H9 (cell line): Measurements from ENCODE around the gene PPP3CA. TPM values are rescaled to one million over a fixed set of nuclear protein-coding genes. Genes with fewer than 3 reads are reported as not detected.

Experiments used
- DNase-seq: peaks from one replicate; pipeline ENCODE4 v3.0.0-alpha.2; 2017
- H2AFZ ChIP-seq: one replicate; pipeline ENCODE4 v1.6.1; 2013; ENCODE audit warnings: mild to moderate bottlenecking, low read length, control low read depth, moderate library complexity
- H2AK5ac ChIP-seq: 2 replicates; pipeline ENCODE4 v1.6.1; 2013; ENCODE audit warnings: low read length, control low read depth, mixed read lengths; ENCODE audit not compliant: insufficient read length
- H2BK120ac ChIP-seq: one replicate; pipeline ENCODE4 v1.6.1; 2013; ENCODE audit warnings: low read depth, mild to moderate bottlenecking, low read length, control low read depth, inconsistent platforms; ENCODE audit not compliant: poor library complexity, severe bottlenecking
- H2BK12ac ChIP-seq: 2 replicates; pipeline ENCODE4 v1.6.1; 2013; ENCODE audit warnings: low read length, control low read depth, mixed read lengths, low read depth; ENCODE audit not compliant: insufficient read length
- H2BK15ac ChIP-seq: 2 replicates; pipeline ENCODE4 v1.6.1; 2013; ENCODE audit warnings: low read depth, low read length, control low read depth
- H2BK20ac ChIP-seq: one replicate; pipeline ENCODE4 v1.6.1; 2013; ENCODE audit warnings: low read depth, mild to moderate bottlenecking, low read length, control low read depth, inconsistent platforms; ENCODE audit not compliant: poor library complexity, severe bottlenecking
- H2BK5ac ChIP-seq: 2 replicates; pipeline ENCODE4 v1.6.1; 2013; ENCODE audit warnings: low read length, control low read depth, mixed read lengths; ENCODE audit not compliant: insufficient read length
- H3K14ac ChIP-seq: 2 replicates; pipeline ENCODE4 v1.6.1; 2013; ENCODE audit warnings: low read length, control low read depth; ENCODE audit not compliant: insufficient read depth
- H3K18ac ChIP-seq: 2 replicates; pipeline ENCODE4 v1.6.1; 2013; ENCODE audit warnings: low read depth, mild to moderate bottlenecking, mixed read lengths, low read length, control low read depth; ENCODE audit not compliant: insufficient read length
- H3K23ac ChIP-seq: 2 replicates; pipeline ENCODE4 v1.6.1; 2013; ENCODE audit warnings: low read length, control low read depth, mixed read lengths, low read depth; ENCODE audit not compliant: insufficient read length
- H3K23me2 ChIP-seq: 2 replicates; pipeline ENCODE4 v1.6.1; 2013; ENCODE audit warnings: low read depth, mild to moderate bottlenecking, mixed read lengths, low read length, control low read depth; ENCODE audit not compliant: insufficient read length, poor library complexity, severe bottlenecking
- H3K27ac ChIP-seq: 2 replicates; pipeline ENCODE4 v1.5.1; 2013; ENCODE audit warnings: low read length, control low read depth, mixed read lengths, low read depth; ENCODE audit not compliant: insufficient read length
- H3K27me3 ChIP-seq: 2 replicates; pipeline ENCODE4 v1.6.1; 2013; ENCODE audit warnings: low read length, control low read depth, inconsistent platforms; ENCODE audit not compliant: insufficient read depth
- H3K4ac ChIP-seq: 2 replicates; pipeline ENCODE4 v1.6.1; 2013; ENCODE audit warnings: low read depth, mild to moderate bottlenecking, control low read depth, inconsistent platforms, low read length, moderate library complexity
- H3K4me1 ChIP-seq: 2 replicates; pipeline ENCODE4 v1.6.1; 2013; ENCODE audit warnings: low read length, control low read depth, inconsistent platforms; ENCODE audit not compliant: insufficient read depth
- H3K4me2 ChIP-seq: 2 replicates; pipeline ENCODE4 v1.6.1; 2013; ENCODE audit warnings: low read length, control low read depth, mixed read lengths; ENCODE audit not compliant: insufficient read length, insufficient read depth
- H3K56ac ChIP-seq: 2 replicates; pipeline ENCODE4 v1.6.1; 2013; ENCODE audit warnings: low read depth, mild to moderate bottlenecking, mixed read lengths, low read length, control low read depth; ENCODE audit not compliant: insufficient read length
- H3K79me1 ChIP-seq: 2 replicates; pipeline ENCODE4 v1.6.1; 2013; ENCODE audit warnings: low read depth, mild to moderate bottlenecking, moderate library complexity, low read length, control low read depth, inconsistent platforms; ENCODE audit not compliant: insufficient read depth, poor library complexity, severe bottlenecking
- H3K79me2 ChIP-seq: 2 replicates; pipeline ENCODE4 v1.6.1; 2013; ENCODE audit warnings: low read length, control low read depth, inconsistent platforms; ENCODE audit not compliant: insufficient read depth
- H3K9ac ChIP-seq: 2 replicates; pipeline ENCODE4 v1.6.1; 2013; ENCODE audit warnings: low read length, control low read depth, mixed read lengths; ENCODE audit not compliant: insufficient read length; ENCODE audit errors: extremely low read depth
- H3K9me3 ChIP-seq: one replicate; pipeline ENCODE4 v1.6.1; 2013; ENCODE audit warnings: low read depth, low read length, inconsistent platforms; ENCODE audit not compliant: control insufficient read depth
- H3T11ph ChIP-seq: one replicate; pipeline ENCODE4 v1.6.1; 2013; ENCODE audit warnings: mild to moderate bottlenecking, low read length, control low read depth, inconsistent platforms
- H4K20me1 ChIP-seq: one replicate; pipeline ENCODE4 v1.6.1; 2013; ENCODE audit not compliant: control insufficient read depth, insufficient read length, insufficient read depth
- H4K5ac ChIP-seq: 2 replicates; pipeline ENCODE4 v1.6.1; 2013; ENCODE audit warnings: low read depth, mild to moderate bottlenecking, mixed read lengths, low read length, control low read depth; ENCODE audit not compliant: insufficient read length
- H4K8ac ChIP-seq: replicated peaks from 2 replicates; pipeline ENCODE4 v1.6.1; 2013; ENCODE audit warnings: low read length, control low read depth, mixed read lengths, low read depth; ENCODE audit not compliant: insufficient read length
- H4K91ac ChIP-seq: 2 replicates; pipeline ENCODE4 v1.6.1; 2013; ENCODE audit warnings: low read depth, mild to moderate bottlenecking, moderate library complexity, mixed read lengths, low read length, control low read depth; ENCODE audit not compliant: insufficient read length
- H3K27ac Mint-ChIP-seq, 3 experiments: 2 replicates in 2 of 3; 3 replicates in 1 of 3; pipeline ENCODE4 v1.8.0; 2020 to 2021; ENCODE audit warnings: mixed read lengths in 3 of 3, mild to moderate bottlenecking in 1 of 3, moderate library complexity in 1 of 3
- H3K27me3 Mint-ChIP-seq: 2 replicates; pipeline ENCODE4 v1.8.0; 2021; ENCODE audit warnings: low read depth, mild to moderate bottlenecking, moderate library complexity, mixed read lengths
- H3K36me3 Mint-ChIP-seq, 3 experiments: 2 replicates in 2 of 3; 3 replicates in 1 of 3; pipeline ENCODE4 v1.8.0; 2020 to 2021; ENCODE audit warnings: low read depth in 3 of 3, mixed read lengths in 3 of 3; ENCODE audit not compliant: insufficient read depth in 1 of 3
- H3K4me1 Mint-ChIP-seq, 2 experiments: 2 replicates each; pipeline ENCODE4 v1.8.0; 2020; ENCODE audit warnings: mixed read lengths in 2 of 2
- H3K4me3 Mint-ChIP-seq, 2 experiments: 2 replicates in 1 of 2; 3 replicates in 1 of 2; pipeline ENCODE4 v1.8.0; 2020 to 2021; ENCODE audit warnings: mild to moderate bottlenecking in 2 of 2, mixed read lengths in 2 of 2, moderate library complexity in 1 of 2
- H3K9me3 Mint-ChIP-seq, 2 experiments: 2 replicates in 1 of 2; 3 replicates in 1 of 2; pipeline ENCODE4 v1.8.0; 2020; ENCODE audit warnings: mild to moderate bottlenecking in 2 of 2, mixed read lengths in 2 of 2, moderate library complexity in 1 of 2
- WGBS: extraction: QIAGEN DNeasy Blood & Tissue Kit; methylation state at CpG from one replicate; pipeline ENCODE4 v1.1.7; 2013; ENCODE audit warnings: missing lambda C conversion rate, low lambda C conversion rate, mixed read lengths; ENCODE audit not compliant: insufficient read length; ENCODE audit errors: extremely low coverage; 5-methylcytosine and 5-hydroxymethylcytosine counted together
- total RNA-seq: library from RNA; stranded (reverse); gene quantifications from 2 replicates; pipeline ENCODE4 v1.2.1, GENCODE V29; 2021
- TF ChIP-seq, protein P1 (sequence below): fragments of 200-600 bp; sonication (generic); conservative IDR thresholded peaks from 3 replicates; pipeline ENCODE4 v1.8.0; 2021; ENCODE audit warnings: antibody characterized with exemption, mild to moderate bottlenecking

The PPP3CA gene
- total RNA-seq, 1 experiment from 2014 or later: 16.8 TPM

DNA sequence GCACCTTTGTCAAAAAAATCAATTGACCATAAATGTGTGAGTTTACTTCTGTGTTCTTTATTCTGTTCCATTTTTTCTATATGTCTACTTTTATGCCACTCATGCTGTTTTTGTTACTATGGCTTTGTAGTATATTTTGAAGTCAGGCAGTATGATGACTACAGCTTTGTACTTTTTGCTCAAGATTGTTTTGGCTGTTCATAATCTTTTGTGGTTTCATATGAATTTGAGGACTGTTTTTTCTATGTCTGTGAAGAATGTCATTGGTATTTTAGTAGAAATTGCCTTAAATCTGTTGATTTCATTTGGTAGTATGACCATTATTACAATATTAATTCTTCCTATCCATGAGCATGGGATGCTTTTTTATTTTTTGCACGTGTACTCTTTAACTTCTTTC is 346.8 kb downstream of the PPP3CA start:
- H3K36me3 Mint-ChIP-seq: no peaks in the 10 kb centered on the region

More for the DNA sequence above, 346.8 kb downstream of the PPP3CA start:
- Mint-ChIP-seq H3K9me3 (peaks cover 0 to 3% of the 10 kb centered on the region in 2 experiments; a peak in 2 of 5 replicates), H3K4me1 (no peaks in the 10 kb centered on the region), H3K4me3 (no peak overlapping the region), H3K27me3 (no peaks in the 10 kb centered on the region), H3K27ac (no peak overlapping the region)
- H3K27ac ChIP-seq: no peak overlapping the region
- no peak overlapping the region for H2BK15ac ChIP-seq
- H4K5ac ChIP-seq: no peak overlapping the region
- H4K91ac ChIP-seq: no peak overlapping the region
- no peaks in the 10 kb centered on the region for H3K9me3 ChIP-seq
- H4K8ac ChIP-seq: no peak overlapping the region
- H2BK20ac ChIP-seq: no peak overlapping the region
- no peak overlapping the region for H3K14ac ChIP-seq
- H3K23ac ChIP-seq: no peak overlapping the region
- H3K18ac ChIP-seq: no peak overlapping the region
- no peak overlapping the region for H3K4ac ChIP-seq
- no peaks in the 10 kb centered on the region for H3K79me1 ChIP-seq
- H2BK5ac ChIP-seq: no peak overlapping the region
- DNase-seq: no peak
- H3T11ph ChIP-seq: no peak overlapping the region
- no peaks in the 10 kb centered on the region; the same call in 1 of the 2 replicates for H3K4me1 ChIP-seq
- no peaks in the 10 kb centered on the region for H4K20me1 ChIP-seq
- H3K9ac ChIP-seq: no peak overlapping the region
- H2AK5ac ChIP-seq: no peak overlapping the region
- no peak overlapping the region for H3K56ac ChIP-seq
- H3K79me2 ChIP-seq: no peaks in the 10 kb centered on the region
- H3K23me2 ChIP-seq: no peaks in the 10 kb centered on the region
- H2BK120ac ChIP-seq: no peak overlapping the region
- TF ChIP-seq, protein P1, sequence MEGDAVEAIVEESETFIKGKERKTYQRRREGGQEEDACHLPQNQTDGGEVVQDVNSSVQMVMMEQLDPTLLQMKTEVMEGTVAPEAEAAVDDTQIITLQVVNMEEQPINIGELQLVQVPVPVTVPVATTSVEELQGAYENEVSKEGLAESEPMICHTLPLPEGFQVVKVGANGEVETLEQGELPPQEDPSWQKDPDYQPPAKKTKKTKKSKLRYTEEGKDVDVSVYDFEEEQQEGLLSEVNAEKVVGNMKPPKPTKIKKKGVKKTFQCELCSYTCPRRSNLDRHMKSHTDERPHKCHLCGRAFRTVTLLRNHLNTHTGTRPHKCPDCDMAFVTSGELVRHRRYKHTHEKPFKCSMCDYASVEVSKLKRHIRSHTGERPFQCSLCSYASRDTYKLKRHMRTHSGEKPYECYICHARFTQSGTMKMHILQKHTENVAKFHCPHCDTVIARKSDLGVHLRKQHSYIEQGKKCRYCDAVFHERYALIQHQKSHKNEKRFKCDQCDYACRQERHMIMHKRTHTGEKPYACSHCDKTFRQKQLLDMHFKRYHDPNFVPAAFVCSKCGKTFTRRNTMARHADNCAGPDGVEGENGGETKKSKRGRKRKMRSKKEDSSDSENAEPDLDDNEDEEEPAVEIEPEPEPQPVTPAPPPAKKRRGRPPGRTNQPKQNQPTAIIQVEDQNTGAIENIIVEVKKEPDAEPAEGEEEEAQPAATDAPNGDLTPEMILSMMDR: no peak
- WGBS: no CpG with 5 or more reads among the region's 1 CpG
- no peak overlapping the region for H2BK12ac ChIP-seq
- H2AFZ ChIP-seq: no peak overlapping the region
- no peak overlapping the region for H3K4me2 ChIP-seq
- H3K27me3 ChIP-seq: no peaks in the 10 kb centered on the region
